ENCODE data around the gene SLC44A2.

The SLC44A2 gene

GRCh38 chr19:10615429-10616023, 9.8 kb upstream of the SLC44A2 start:
- DNase-seq (ENCODE audit: low read depth): no peak

- peak; percentile 82 for DNase-seq (ENCODE audit: low read depth)
Observed at GRCh38 chr19:10617409-10618121, 7.8 kb upstream of the SLC44A2 start.

GRCh38 chr19:10618846-10619245, 6.5 kb upstream of the SLC44A2 start:
- no peak for DNase-seq (ENCODE audit: low read depth)

GRCh38 chr19:10620786-10621185, 4.6 kb upstream of the SLC44A2 start:
- DNase-seq (ENCODE audit: low read depth): peak; percentile 49

GRCh38 chr19:10621966-10622365, 3.4 kb upstream of the SLC44A2 start:
- DNase-seq (ENCODE audit: low read depth): no peak

GRCh38 chr19:10624585-10624984, 768 bp upstream of the SLC44A2 start:
- DNase-seq (ENCODE audit: low read depth): no peak

GRCh38 chr19:10625762-10626138, 397 bp downstream of the SLC44A2 start:
- DNase-seq (ENCODE audit: low read depth): no peak

GRCh38 chr19:10631874-10632273, 6.5 kb downstream of the SLC44A2 start:
- DNase-seq (ENCODE audit: low read depth): no peak

GRCh38 chr19:10634430-10634829, 9.1 kb downstream of the SLC44A2 start:
- DNase-seq (ENCODE audit: low read depth): no peak

GRCh38 chr19:10634963-10635362, 9.6 kb downstream of the SLC44A2 start:
- DNase-seq (ENCODE audit: low read depth): no peak

GRCh38 chr19:10636304-10636972, 11.1 kb downstream of the SLC44A2 start:
- DNase-seq (ENCODE audit: low read depth): no peak

GRCh38 chr19:10637894-10638293, 12.5 kb downstream of the SLC44A2 start:
- no peak for DNase-seq (ENCODE audit: low read depth)

- DNase-seq (ENCODE audit: low read depth): no peak
Observed at GRCh38 chr19:10639836-10640235, 14.5 kb downstream of the SLC44A2 start.

- no peak for DNase-seq (ENCODE audit: low read depth)
Observed at GRCh38 chr19:10640361-10640760, 15.0 kb downstream of the SLC44A2 start.

- no peak for DNase-seq (ENCODE audit: low read depth)
Observed at GRCh38 chr19:10641248-10641647, 15.9 kb downstream of the SLC44A2 start.

- no peak for DNase-seq (ENCODE audit: low read depth)
Observed at GRCh38 chr19:10642473-10643171, 17.3 kb downstream of the SLC44A2 start.

GRCh38 chr19:10643172-10643967, 18.0 kb downstream of the SLC44A2 start:
- no peak for DNase-seq (ENCODE audit: low read depth)

GRCh38 chr19:10643968-10644259, 18.6 kb downstream of the SLC44A2 start:
- no peak for DNase-seq (ENCODE audit: low read depth)

GRCh38 chr19:10644260-10645007, 19.1 kb downstream of the SLC44A2 start:
- peak; percentile 74 for DNase-seq (ENCODE audit: low read depth)

GRCh38 chr19:10646456-10647159, 21.3 kb downstream of the SLC44A2 start:
- DNase-seq (ENCODE audit: low read depth): no peak

- DNase-seq (ENCODE audit: low read depth): no peak
Observed at GRCh38 chr19:10648360-10648759, 23.0 kb downstream of the SLC44A2 start.
